ENCODE results near the gene THSD7A. TPM values are rescaled to one million over a fixed set of nuclear protein-coding genes. Genes with fewer than 3 reads are reported as not detected.

The THSD7A gene
- total and polyA plus RNA-seq, 2 of the 8 experiments (the other 6 are each of a cell fraction or from before 2014, with no cell fraction given) = 0.44 to 1.2 TPM

- H2AFZ ChIP-seq (ENCODE audit: low read length) = no peak overlapping the region
- no peak overlapping the region for H2BK5ac ChIP-seq (ENCODE audit: low read depth, low read length)
- H3K4me1 ChIP-seq (replicated peaks in 1 of 4; ENCODE audit: control insufficient read depth in 3 of 4, insufficient read depth in 4 of 4, low read length in 3 of 4) = peaks cover 0 to 3% (median 0%) of the 10 kb centered on the region in 4 experiments; a peak in 1 of 7 replicates
- no peak overlapping the region for H3K4me3 ChIP-seq (ENCODE audit: extremely low read depth in 1 of 4, insufficient read depth in 2 of 4, low read depth in 3 of 4, low read length in 4 of 4)
- H4K8ac ChIP-seq (ENCODE audit: extremely low read depth, insufficient read depth, low read length) = no peak overlapping the region
- no peaks in the 10 kb centered on the region for H3K79me2 ChIP-seq (ENCODE audit: control insufficient read depth in 1 of 2, insufficient read depth in 2 of 2, low read length in 2 of 2)
- WGBS, 2 experiments (ENCODE audit: extremely low coverage in 1 of 2, insufficient coverage in 1 of 2, insufficient read length in 1 of 2, insufficient replicate concordance in 2 of 2, low coverage in 1 of 2, low lambda C conversion rate in 2 of 2, missing lambda C conversion rate in 1 of 2) = 96% methylated on average over 3 of the region's 3 CpGs; no CpG with 5 or more reads in 1 of the 2 experiments
- no peak overlapping the region for H2BK120ac ChIP-seq (replicated peaks; ENCODE audit: low read depth, low read length)
- H3K14ac ChIP-seq (ENCODE audit: insufficient read length) = no peak overlapping the region
- H2BK12ac ChIP-seq (ENCODE audit: low read depth, low read length) = no peak overlapping the region
- no peaks in the 10 kb centered on the region for H3K79me1 ChIP-seq (ENCODE audit: low read depth, low read length)
- no peak overlapping the region for H3K9ac ChIP-seq (replicated peaks in 1 of 4; ENCODE audit: extremely low read depth in 1 of 4, low read depth in 3 of 4, low read length in 3 of 4)
- POLR2A ChIA-PET (ENCODE audit: partially characterized antibody) = no interaction called here
- no peak overlapping the region for H3K4ac ChIP-seq (replicated peaks; ENCODE audit: insufficient read length, low read depth, low read length)
- H2BK15ac ChIP-seq (ENCODE audit: low read length) = no peak overlapping the region
- no peak overlapping the region for H2BK20ac ChIP-seq (ENCODE audit: low read length)
- H3K27ac ChIP-seq (ENCODE audit: low read depth, low read length) = no peak overlapping the region
- no peaks in the 10 kb centered on the region for H4K20me1 ChIP-seq (replicated peaks in 1 of 2; ENCODE audit: control insufficient read depth in 1 of 2, insufficient read depth in 2 of 2, low read length in 2 of 2)
- H3K36me3 ChIP-seq (ENCODE audit: control insufficient read depth in 2 of 4, insufficient read depth in 4 of 4, low read length in 3 of 4) = no peaks in the 10 kb centered on the region
- peaks cover 0 to 2% (median 0%) of the 10 kb centered on the region in 4 experiments; a peak in 1 of 7 replicates for H3K27me3 ChIP-seq (replicated peaks in 1 of 4; ENCODE audit: control insufficient read depth in 3 of 4, extremely low read depth in 1 of 4, insufficient read depth in 3 of 4, low read length in 3 of 4)
- H3K4me2 ChIP-seq (ENCODE audit: insufficient read depth in 1 of 2, low read depth in 2 of 2, low read length in 2 of 2) = no peak overlapping the region
- no peaks in the 10 kb centered on the region for H3K9me3 ChIP-seq (ENCODE audit: insufficient read depth in 2 of 2, low read depth in 1 of 2, low read length in 1 of 2)
- H4K5ac ChIP-seq (ENCODE audit: insufficient read length, low read depth, low read length) = no peak overlapping the region
- no peak overlapping the region for H4K91ac ChIP-seq (replicated peaks; ENCODE audit: insufficient read length, low read length)
- no peak overlapping the region for H3K18ac ChIP-seq (ENCODE audit: extremely low read depth, low read length)
- no peaks in the 10 kb centered on the region; the same call in 1 of the 2 replicates for H3K23me2 ChIP-seq (ENCODE audit: low read depth, low read length)
- CTCF ChIA-PET (ENCODE audit: partially characterized antibody) = no interaction called here
- H3K56ac ChIP-seq (replicated peaks; ENCODE audit: insufficient read length, low read depth, low read length) = no peak overlapping the region
- DNase-seq (ENCODE audit: low read depth in 1 of 2, low spot score in 2 of 2) (no peak), FAIRE-seq (no peak)
- H3K23ac ChIP-seq (ENCODE audit: insufficient read length) = no peak overlapping the region
- H2AK5ac ChIP-seq (ENCODE audit: low read depth, low read length) = no peak overlapping the region
- TF ChIP-seq E2F6 (IDR thresholded peaks at IDR 0.05) (no peak), JUND (IDR thresholded peaks at IDR 0.05; ENCODE audit: low read length) (no peak), BCL11A (IDR thresholded peaks at IDR 0.05; ENCODE audit: low read depth in 2 of 2, low read length in 2 of 2) (no peak), SIN3A (conservative IDR thresholded peaks at IDR 0.05 in 1 of 2, IDR thresholded peaks at IDR 0.05 in 1 of 2; ENCODE audit: low read depth in 1 of 2, low read length in 2 of 2) (no peak), SAP30 (IDR thresholded peaks at IDR 0.05; ENCODE audit: insufficient read depth, insufficient replicate concordance, low read length) (no peak), TAF7 (optimal IDR thresholded peaks at IDR 0.05; ENCODE audit: borderline replicate concordance, low read depth, low read length) (no peak), CHD1 (IDR thresholded peaks at IDR 0.05; ENCODE audit: low read depth, low read length) (no peak), PHF8 (conservative IDR thresholded peaks at IDR 0.05; ENCODE audit: low read depth, low read length) (no peak), ATF3 (IDR thresholded peaks at IDR 0.05; ENCODE audit: insufficient read depth, low read depth, low read length) (no peak), CHD2 (IDR thresholded peaks at IDR 0.05; ENCODE audit: low read length) (no peak), BACH1 (IDR thresholded peaks at IDR 0.05; ENCODE audit: low read length) (no peak)
Measured at GRCh38 chr7:11784769-11785536, 47.0 kb downstream of the THSD7A start.

All from H1 (cell line).